IMR-90 (cell line): ENCODE measurements around the gene CHAT.

Experiments used
- CEBPB ChIP-seq: IDR thresholded peaks from 2 replicates; pipeline ENCODE4 v1.6.1; 2012; ENCODE audit warnings: low read depth, low read length, improper control_type of control experiment
- CTCF ChIP-seq: conservative IDR thresholded peaks from 2 replicates; pipeline ENCODE4 v1.5.1; 2012; ENCODE audit warnings: mild to moderate bottlenecking, low read depth, low read length, improper control_type of control experiment
- MAFK ChIP-seq: IDR thresholded peaks from 2 replicates; pipeline ENCODE4 v1.6.1; 2012; ENCODE audit warnings: low read depth, low read length, improper control_type of control experiment
- POLR2A ChIP-seq: IDR thresholded peaks from 2 replicates; pipeline ENCODE4 v1.6.1; 2012; ENCODE audit warnings: mild to moderate bottlenecking, low read depth, low read length
- RAD21 ChIP-seq: IDR thresholded peaks from 2 replicates; pipeline ENCODE4 v1.6.1; 2012; ENCODE audit warnings: low read length, improper control_type of control experiment
- RFX5 ChIP-seq: IDR thresholded peaks from 2 replicates; pipeline ENCODE4 v1.8.0; 2012; ENCODE audit warnings: low read depth, mild to moderate bottlenecking, low read length, moderate library complexity

GRCh38 chr10:49628599-49628998 is 14.8 kb downstream of the CHAT start:
- TF ChIP-seq CTCF (no peak), POLR2A (no peak), CEBPB (no peak), RFX5 (no peak), RAD21 (no peak), MAFK (no peak)
